ENCODE data around the gene PCLO.
"Not testable (repeated sequence)": the region's sequence is repeated elsewhere in the genome, so short reads cannot be mapped to it uniquely, and the experiment has no call there.

PCLO gene

DNA sequence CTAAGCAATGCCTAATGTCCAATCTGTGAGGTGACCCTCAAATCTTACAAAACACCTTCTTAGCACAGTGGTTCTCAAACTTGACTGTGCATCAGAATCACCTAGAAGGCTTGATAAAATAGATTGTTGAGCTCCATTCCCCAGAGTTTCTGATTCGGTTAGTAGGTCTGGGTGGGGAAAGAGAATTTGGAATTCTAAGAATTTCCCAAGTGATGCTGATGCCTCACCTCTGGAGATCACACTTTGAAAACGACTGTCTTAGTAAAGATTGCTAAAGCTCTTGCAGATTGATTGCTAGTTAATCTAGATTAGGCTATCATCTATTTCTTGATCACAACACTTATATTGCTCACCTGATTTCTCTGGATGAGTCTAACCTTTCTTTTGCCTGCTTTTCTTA is 126.6 kb downstream of the PCLO start:
- no peak for DNase-seq (ENCODE audit: low read depth)
- no peak overlapping the region for H3K4me3 ChIP-seq (ENCODE audit: low read depth, low read length)
- TF ChIP-seq, protein P1, sequence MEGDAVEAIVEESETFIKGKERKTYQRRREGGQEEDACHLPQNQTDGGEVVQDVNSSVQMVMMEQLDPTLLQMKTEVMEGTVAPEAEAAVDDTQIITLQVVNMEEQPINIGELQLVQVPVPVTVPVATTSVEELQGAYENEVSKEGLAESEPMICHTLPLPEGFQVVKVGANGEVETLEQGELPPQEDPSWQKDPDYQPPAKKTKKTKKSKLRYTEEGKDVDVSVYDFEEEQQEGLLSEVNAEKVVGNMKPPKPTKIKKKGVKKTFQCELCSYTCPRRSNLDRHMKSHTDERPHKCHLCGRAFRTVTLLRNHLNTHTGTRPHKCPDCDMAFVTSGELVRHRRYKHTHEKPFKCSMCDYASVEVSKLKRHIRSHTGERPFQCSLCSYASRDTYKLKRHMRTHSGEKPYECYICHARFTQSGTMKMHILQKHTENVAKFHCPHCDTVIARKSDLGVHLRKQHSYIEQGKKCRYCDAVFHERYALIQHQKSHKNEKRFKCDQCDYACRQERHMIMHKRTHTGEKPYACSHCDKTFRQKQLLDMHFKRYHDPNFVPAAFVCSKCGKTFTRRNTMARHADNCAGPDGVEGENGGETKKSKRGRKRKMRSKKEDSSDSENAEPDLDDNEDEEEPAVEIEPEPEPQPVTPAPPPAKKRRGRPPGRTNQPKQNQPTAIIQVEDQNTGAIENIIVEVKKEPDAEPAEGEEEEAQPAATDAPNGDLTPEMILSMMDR (IDR thresholded peaks at IDR 0.05; ENCODE audit: control insufficient read depth, extremely low read depth, insufficient read depth) = no peak

DNA sequence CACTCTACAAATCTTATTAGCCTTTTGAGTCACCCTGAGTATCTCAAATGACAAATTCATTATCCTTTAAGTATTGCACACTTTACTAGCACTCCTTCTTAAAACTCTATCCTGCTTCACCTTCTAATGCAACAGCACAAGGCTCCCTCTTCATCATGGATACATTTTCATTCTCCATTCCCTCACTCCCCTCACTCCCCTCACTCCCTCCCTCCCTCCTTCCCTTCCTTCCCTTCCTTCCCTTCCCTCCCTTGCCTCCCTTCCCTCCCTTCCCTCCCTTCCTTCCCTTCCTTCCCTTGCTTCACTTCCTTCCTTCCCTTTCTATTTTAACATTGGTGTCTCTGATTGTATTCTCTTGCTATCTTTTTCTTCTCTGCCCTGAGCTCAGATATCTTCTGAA is 130.5 kb downstream of the PCLO start:
- no peak for DNase-seq (ENCODE audit: low read depth)
- TF ChIP-seq, protein P1 (IDR thresholded peaks at IDR 0.05; ENCODE audit: control insufficient read depth, extremely low read depth, insufficient read depth) = no peak
- no peak overlapping the region for H3K4me3 ChIP-seq (ENCODE audit: low read depth, low read length)

DNA sequence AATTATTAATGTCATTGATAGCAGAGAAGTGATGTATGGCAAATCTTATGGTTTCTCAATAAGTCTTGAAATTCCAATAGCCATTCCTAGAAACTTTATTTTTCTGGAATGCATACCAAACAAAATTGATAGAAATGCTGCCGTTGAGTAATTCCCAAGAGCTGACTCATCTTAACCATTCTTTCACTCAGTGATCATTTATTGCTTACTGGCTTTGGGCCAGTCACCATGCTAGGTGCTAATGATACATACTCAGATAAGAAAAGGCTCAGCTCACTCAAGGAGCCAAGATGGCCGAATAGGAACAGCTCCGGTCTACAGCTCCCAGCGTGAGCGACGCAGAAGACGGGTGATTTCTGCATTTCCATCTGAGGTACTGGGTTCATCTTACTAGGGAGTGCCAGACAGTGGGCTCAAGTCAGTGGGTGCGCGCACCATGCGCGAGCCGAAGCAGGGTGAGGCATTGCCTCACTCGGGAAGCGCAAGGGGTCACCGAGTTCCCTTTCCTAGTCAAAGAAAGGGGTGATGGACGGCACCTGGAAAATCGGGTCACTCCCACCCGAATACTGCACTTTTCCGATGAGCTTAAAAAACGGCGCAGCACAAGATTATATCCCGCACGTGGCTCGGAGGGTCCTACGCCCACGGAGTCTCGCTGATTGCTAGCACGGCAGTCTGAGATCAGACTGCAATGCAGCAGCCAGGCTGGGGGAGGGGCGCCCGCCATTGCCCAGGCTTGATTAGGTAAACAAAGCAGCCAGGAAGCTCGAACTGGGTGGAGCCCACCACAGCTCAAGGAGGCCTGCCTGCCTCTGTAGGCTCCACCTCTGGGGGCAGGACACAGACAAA is 138.6 kb downstream of the PCLO start:
- H3K4me3 ChIP-seq (ENCODE audit: low read depth, low read length) = not testable (repeated sequence)

DNA sequence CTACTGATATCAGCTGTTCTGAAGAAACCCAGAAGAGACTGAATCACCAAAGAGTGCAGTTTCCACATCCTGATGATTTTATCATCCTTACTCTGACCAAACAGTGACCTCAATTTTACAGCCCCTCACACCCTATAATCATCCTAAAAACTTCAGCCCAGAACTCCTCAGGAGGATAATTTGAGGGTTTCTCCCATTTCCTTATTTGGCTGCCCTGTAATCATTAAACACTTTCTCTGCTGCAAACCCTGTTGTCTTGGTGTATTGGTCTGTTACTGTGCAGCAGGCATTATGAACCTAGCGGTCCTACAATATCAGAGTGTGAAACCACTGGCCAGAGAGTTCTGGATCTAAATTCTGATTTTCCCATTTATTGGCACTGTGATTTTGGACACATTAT is 141.7 kb downstream of the PCLO start:
- no peak for DNase-seq (ENCODE audit: low read depth)
- no peak overlapping the region for H3K4me3 ChIP-seq (ENCODE audit: low read depth, low read length)
- TF ChIP-seq, protein P1 (IDR thresholded peaks at IDR 0.05; ENCODE audit: control insufficient read depth, extremely low read depth, insufficient read depth) = no peak

More for the DNA sequence above, 138.6 kb downstream of the PCLO start:
- DNase-seq (ENCODE audit: low read depth) = not testable (repeated sequence)

DNA sequence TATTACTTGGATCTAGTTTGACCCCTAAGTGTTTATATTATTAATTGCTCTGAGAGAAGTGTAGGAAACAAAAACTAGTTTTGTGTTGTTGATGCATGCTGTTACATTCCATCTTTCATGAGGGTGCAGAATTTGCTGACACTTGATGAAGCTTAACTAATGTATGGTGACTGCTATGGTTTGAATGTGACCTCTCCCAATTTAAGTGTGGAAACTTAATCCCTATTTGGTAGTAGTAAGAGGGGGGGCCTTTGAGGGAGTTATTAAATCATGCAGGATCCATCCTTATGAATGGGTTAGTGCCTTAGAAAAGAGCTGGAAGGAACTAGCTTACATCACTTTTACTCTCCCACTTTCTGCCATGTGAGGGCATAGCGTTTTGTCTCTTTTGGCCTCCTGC is 142.5 kb downstream of the PCLO start:
- TF ChIP-seq, protein P1 (IDR thresholded peaks at IDR 0.05; ENCODE audit: control insufficient read depth, extremely low read depth, insufficient read depth) = no peak
- no peak overlapping the region for H3K4me3 ChIP-seq (ENCODE audit: low read depth, low read length)
- DNase-seq (ENCODE audit: low read depth) = no peak

DNA sequence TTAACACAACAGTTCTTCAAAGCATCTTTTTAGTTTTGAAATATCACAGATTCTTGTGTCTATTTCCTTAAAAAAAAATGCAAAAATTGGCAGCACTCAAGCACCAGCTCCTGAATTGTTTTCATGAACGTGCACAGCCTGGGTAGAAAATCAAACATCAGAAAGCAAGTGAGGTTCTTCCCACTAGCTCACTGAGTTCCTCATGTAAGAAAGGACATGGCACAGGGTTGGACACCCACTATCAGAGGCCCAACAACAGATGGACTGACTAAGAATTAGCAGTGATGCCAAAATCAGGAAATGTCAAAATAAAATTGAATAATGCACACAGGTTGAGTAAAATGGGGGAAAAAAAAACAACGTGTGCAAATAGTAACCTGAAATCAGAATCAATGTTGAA is 146.8 kb downstream of the PCLO start:
- no peak overlapping the region for H3K4me3 ChIP-seq (ENCODE audit: low read depth, low read length)
- DNase-seq (ENCODE audit: low read depth) = no peak
- TF ChIP-seq, protein P1 (IDR thresholded peaks at IDR 0.05; ENCODE audit: control insufficient read depth, extremely low read depth, insufficient read depth) = no peak

DNA sequence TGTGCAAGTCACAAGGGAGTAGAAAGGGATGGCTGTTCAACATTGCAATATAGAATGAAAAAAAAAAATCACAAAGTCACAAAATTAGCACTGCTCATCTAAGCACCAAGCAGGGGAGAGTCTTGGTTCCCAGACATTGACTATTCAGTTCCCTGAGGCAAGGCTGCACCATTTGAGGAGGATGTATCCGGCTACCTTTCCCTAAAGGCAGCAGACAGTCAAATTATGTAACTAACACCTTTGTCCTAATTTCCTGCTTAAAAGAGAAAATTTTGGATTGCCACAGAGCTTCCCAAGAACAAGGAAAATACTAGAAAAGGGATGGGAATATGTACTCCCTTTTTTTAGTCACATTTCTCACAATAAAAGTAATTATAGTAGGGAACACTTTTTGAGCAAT is 148.1 kb downstream of the PCLO start:
- DNase-seq (ENCODE audit: low read depth) = no peak
- TF ChIP-seq, protein P1 (IDR thresholded peaks at IDR 0.05; ENCODE audit: control insufficient read depth, extremely low read depth, insufficient read depth) = no peak

More for the DNA sequence above, 148.1 kb downstream of the PCLO start:
- no peak overlapping the region for H3K4me3 ChIP-seq (ENCODE audit: low read depth, low read length)
